Activated CD8-positive, alpha-beta memory T cell treated with anti-CD3 and anti-CD28 coated beads for 4 hours (primary cell): Measurements from ENCODE around the gene EDNRA.

ENCODE experiments used
- DNase-seq, 2 donors: peaks; one replicate each; pipeline ENCODE4 v3.0.0-alpha.2; 2020; ENCODE audit warnings: low read depth in 2 of 2

EDNRA gene

DNA sequence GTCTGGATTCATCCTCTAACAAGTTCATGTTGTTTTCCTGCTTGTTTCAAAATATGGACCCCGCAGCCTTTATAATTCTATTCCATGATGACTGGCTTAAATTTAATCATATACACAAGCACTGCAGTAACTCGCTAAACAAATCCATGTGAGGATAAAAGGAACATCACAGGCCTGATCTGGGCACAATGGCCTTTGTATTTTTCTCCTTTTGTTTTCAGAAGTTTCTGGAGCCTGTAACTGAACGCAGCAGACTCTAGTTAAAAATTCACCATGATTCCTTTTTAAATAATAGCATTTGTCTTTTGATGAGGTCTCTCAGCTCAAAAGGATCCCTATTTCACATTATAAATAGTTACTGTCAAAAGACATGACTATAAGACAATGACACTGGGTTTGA, 106.1 kb downstream of the EDNRA start:
- DNase-seq, result no peak

DNA sequence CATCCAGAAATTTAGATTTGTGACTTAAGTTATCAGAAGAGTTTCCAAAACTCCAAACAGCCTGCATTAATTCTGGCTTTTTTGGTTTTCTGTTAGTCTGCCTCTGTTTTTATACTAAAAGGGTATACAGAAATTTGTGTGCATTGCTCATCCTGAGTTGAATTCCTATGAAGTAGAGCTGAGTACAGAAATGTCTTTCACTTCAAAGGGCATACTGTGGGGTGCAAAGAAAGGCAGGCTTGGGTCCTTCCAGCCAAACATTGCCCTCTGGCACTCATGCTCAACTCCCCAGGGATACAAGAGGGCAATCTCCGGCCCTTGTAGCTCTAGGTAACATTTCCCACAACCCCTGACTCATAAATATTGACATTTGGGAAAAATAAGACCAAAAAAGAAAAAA, 108.7 kb downstream of the EDNRA start:
- DNase-seq, result no peak

DNA sequence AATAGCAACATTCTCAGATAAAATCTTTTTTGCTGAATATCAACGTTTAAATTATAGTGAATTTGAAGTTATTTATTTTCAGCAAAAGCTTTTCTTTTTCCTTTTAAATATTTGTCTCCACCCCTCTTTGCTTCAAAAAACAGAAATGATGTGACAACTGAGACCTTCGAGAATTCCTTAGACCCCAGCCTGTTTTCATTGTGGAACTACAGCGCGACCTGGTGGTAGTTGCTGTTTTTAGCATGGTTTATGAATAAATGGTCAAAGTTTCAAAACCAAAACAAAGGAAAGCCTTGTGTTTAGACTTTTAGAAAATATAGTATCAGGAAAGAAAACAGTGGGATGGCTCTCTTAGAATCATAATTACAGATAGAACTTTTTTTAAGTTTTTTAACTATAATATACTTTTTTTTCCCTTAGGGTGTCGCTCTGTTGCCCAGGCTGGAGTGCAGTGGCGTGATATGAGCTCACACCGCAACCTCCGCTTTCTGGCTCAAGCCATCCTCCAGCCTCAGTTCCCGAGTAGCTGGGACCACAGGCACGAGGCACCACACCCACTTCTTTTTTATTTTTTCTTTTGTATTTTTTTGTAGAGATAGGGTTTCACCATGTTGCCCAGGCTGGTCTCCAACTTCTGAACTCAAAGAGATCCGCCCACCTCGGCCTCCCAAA, 109.5 kb downstream of the EDNRA start:
- peak in 1 of 2 donors; percentile 5 for DNase-seq

DNA sequence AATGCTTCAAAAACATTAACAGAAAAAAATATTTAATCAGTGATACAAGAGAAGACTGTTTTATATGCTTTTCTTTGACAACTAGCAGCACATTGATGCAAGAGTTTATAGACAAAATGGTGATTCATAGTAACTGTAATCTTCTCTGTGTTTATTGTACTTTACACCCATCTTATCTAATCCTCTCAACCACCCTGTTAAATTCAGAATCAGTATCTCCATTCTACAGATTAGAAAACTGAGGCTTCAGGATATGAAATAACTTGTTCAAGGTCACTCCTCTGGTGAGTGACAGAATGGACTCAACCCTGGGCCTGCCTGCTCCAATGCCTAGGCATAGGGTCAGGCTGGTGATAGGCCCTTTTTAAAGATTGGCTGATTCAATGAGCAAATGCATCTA, 110.2 kb downstream of the EDNRA start:
- DNase-seq, result no peak

DNA sequence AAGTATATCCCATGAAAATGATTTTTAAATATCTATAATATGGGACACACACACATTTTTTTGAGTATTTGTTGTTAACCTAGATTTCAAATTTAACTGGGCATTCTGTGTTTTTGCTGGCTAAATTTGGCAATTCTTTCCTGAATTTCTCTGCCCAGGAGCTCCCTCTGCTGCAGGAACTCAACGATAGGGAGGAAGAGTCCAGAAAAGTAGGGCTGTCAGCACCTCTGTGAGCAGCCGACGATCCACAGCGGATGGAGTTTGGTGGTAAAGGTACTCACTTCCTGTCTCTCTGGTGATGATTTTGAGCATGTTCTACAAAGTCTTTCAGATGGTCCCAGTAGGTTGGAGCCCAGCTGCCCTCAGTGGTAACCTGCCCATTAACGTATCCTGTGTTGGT, 113.2 kb downstream of the EDNRA start:
- DNase-seq, result no peak
